K562 (cell line): ENCODE measurements around the gene CAGE1. TPM values are rescaled to one million over a fixed set of nuclear protein-coding genes. Genes with fewer than 3 reads are reported as not detected.
A peak's percentile ranks its signal among the peaks of the same experiment; 100 is the strongest.

Experiments
- ATAC-seq: fragments of 200-7000 bp; cut with Tn5 transposase; 3 replicates; pipeline ENCODE4 v1.9.1; 2020; ENCODE audit warnings: moderate library complexity
- BruUV-seq: library from RNA; stranded (reverse); fragments of 400-500 nt; replicated peaks from 2 replicates; lab custom pipeline; 2021; lab: Mats Ljungman, UMichigan
- CTCF ChIA-PET: fragments of 300-600 bp; formaldehyde crosslinking; extraction: SDS; loops from one replicate; lab custom pipeline; 2021; ENCODE audit warnings: low intra/inter-chr PET ratio; lab: Yijun Ruan, JAX
- POLR2A ChIA-PET: fragments of 300-600, 350-650 bp; sonication (Branson Sonifier 250); formaldehyde crosslinking; extraction: SDS; loops from one replicate; lab custom pipeline; 2021; ENCODE audit warnings: antibody characterized with exemption, inconsistent platforms; lab: Yijun Ruan, JAX
- DNase-seq, 4 experiments: peaks; one replicate each; pipeline versions ENCODE4 v3.0.0 to v3.0.0-alpha.2; 2011 to 2018; ENCODE audit warnings: low spot score in 3 of 4, mixed read lengths in 3 of 4; ENCODE audit errors: extremely low read depth in 1 of 4
- FAIRE-seq: peaks from 2 replicates; lab custom pipeline; 2011; peaks lifted over from hg19 to GRCh38; lab: Jason Lieb, UNC
- H2AFZ ChIP-seq: 2 replicates; pipeline ENCODE4 v1.6.0; 2011; ENCODE audit warnings: low read depth, low read length, control low read depth, inconsistent platforms
- H3K27ac ChIP-seq: fragments of 200-600 bp; 3 replicates; pipeline ENCODE4 v1.8.0; 2011; ENCODE audit warnings: low read depth, mild to moderate bottlenecking, control low read depth, inconsistent platforms, low read length, moderate library complexity, mixed read lengths; ENCODE audit errors: extremely low read depth
- H3K27me3 ChIP-seq, 2 experiments: fragments of 300-600 bp in 1 of 2; 2 replicates in 1 of 2; 3 replicates in 1 of 2; pipeline versions ENCODE4 v1.6.0 to v1.8.0; 2011; ENCODE audit warnings: inconsistent platforms in 2 of 2, low read length in 2 of 2, mild to moderate bottlenecking in 1 of 2, mixed read lengths in 1 of 2, moderate library complexity in 1 of 2; ENCODE audit not compliant: control insufficient read depth in 2 of 2, insufficient read depth in 2 of 2
- H3K36me3 ChIP-seq: fragments of 300-600 bp; 3 replicates; pipeline ENCODE4 v1.8.0; 2011; ENCODE audit warnings: mild to moderate bottlenecking, low read length, inconsistent platforms; ENCODE audit not compliant: control insufficient read depth, insufficient read depth
- H3K4me1 ChIP-seq, 2 experiments: fragments of 200-600 bp in 1 of 2; replicated peaks in 1 of 2; 2 replicates in 1 of 2; 3 replicates in 1 of 2; pipeline versions ENCODE4 v1.5.1 to v1.8.0; 2011; ENCODE audit warnings: inconsistent platforms in 2 of 2, low read length in 2 of 2, mild to moderate bottlenecking in 1 of 2, mixed read lengths in 1 of 2, moderate library complexity in 1 of 2; ENCODE audit not compliant: control insufficient read depth in 2 of 2, insufficient read depth in 2 of 2
- H3K4me2 ChIP-seq: 2 replicates; pipeline ENCODE4 v1.6.1; 2011; ENCODE audit warnings: low read length, control low read depth, inconsistent platforms, mixed read lengths; ENCODE audit not compliant: insufficient read depth
- H3K4me3 ChIP-seq: fragments of 200-600 bp; sonication (generic), shearing (Covaris generic); 2 replicates; pipeline ENCODE4 v1.5.1; 2016; ENCODE audit warnings: control low read depth, inconsistent platforms
- H3K79me2 ChIP-seq: fragments of 200-600 bp; 3 replicates; pipeline ENCODE4 v1.8.0; 2011; ENCODE audit warnings: low read length, inconsistent platforms; ENCODE audit not compliant: control insufficient read depth, insufficient read depth
- H3K9ac ChIP-seq, 2 experiments: 2 replicates each; pipeline versions ENCODE4 v1.6.0 to v1.6.1; 2011; ENCODE audit warnings: low read depth in 2 of 2, low read length in 2 of 2, control low read depth in 1 of 2, inconsistent platforms in 1 of 2, mild to moderate bottlenecking in 1 of 2, mixed read lengths in 1 of 2; ENCODE audit not compliant: insufficient read depth in 1 of 2
- H3K9me1 ChIP-seq: one replicate; pipeline ENCODE4 v1.6.0; 2011; ENCODE audit warnings: inconsistent platforms, mild to moderate bottlenecking, low read length, moderate library complexity; ENCODE audit not compliant: control insufficient read depth, insufficient read depth
- H3K9me3 ChIP-seq: replicated peaks from 2 replicates; pipeline ENCODE4 v1.5.1; 2011; ENCODE audit warnings: low read depth, low read length, inconsistent platforms; ENCODE audit not compliant: control insufficient read depth, insufficient read depth
- H4K20me1 ChIP-seq: replicated peaks from 2 replicates; pipeline ENCODE4 v1.6.1; 2011; ENCODE audit warnings: low read length, inconsistent platforms, mixed read lengths; ENCODE audit not compliant: control insufficient read depth, insufficient read depth
- C11orf30 ChIP-seq: fragments of 450-650 bp; IDR thresholded peaks from 2 replicates; pipeline ENCODE4 v1.6.1; 2016; ENCODE audit warnings: low read depth, mild to moderate bottlenecking
- CHCHD3 ChIP-seq: fragments of 250-450 bp; sonication (Bioruptor Pico); IDR thresholded peaks from 2 replicates; pipeline ENCODE4 v2.1.2; 2022; ENCODE audit warnings: mild to moderate bottlenecking
- GTF2F1 ChIP-seq: IDR thresholded peaks from 2 replicates; pipeline ENCODE4 v1.6.1; 2011; ENCODE audit warnings: low read depth, low read length, improper control_type of control experiment
- HIVEP1 ChIP-seq: fragments of 250-450 bp; sonication (Bioruptor Pico); IDR thresholded peaks from 2 replicates; pipeline ENCODE4 v1.4.0; 2020; ENCODE audit warnings: mild to moderate bottlenecking
- HNRNPUL1 ChIP-seq: fragments of 200-400 bp; formaldehyde crosslinking; IDR thresholded peaks from 2 replicates; pipeline ENCODE4 v1.6.1; 2017; ENCODE audit warnings: low read length
- MAFF ChIP-seq: IDR thresholded peaks from 2 replicates; pipeline ENCODE4 v1.6.1; 2012; ENCODE audit warnings: low read length, improper control_type of control experiment
- MAFG ChIP-seq: fragments of 450-650 bp; conservative IDR thresholded peaks from 2 replicates; pipeline ENCODE4 v1.6.1; 2016; ENCODE audit warnings: missing genetic modification characterization, missing compliant biosample characterization
- MAFK ChIP-seq: IDR thresholded peaks from 2 replicates; pipeline ENCODE4 v1.6.1; 2011; ENCODE audit warnings: low read length, improper control_type of control experiment
- RBFOX2 ChIP-seq: fragments of 200-400 bp; formaldehyde crosslinking; IDR thresholded peaks from 2 replicates; pipeline ENCODE4 v1.6.1; 2017; ENCODE audit warnings: low read depth, mild to moderate bottlenecking, low read length, moderate library complexity
- TSC22D4 ChIP-seq: fragments of 450-650 bp; IDR thresholded peaks from 2 replicates; pipeline ENCODE4 v1.6.1; 2016; ENCODE audit warnings: missing genetic modification characterization, missing biosample characterization, control low read depth
- XRCC3 ChIP-seq: fragments of 450-650 bp; IDR thresholded peaks from 2 replicates; pipeline ENCODE4 v1.6.1; 2017; ENCODE audit warnings: mild to moderate bottlenecking, moderate library complexity
- YBX1 ChIP-seq: fragments of 450-650 bp; IDR thresholded peaks from 2 replicates; pipeline ENCODE4 v1.7.1; 2016; ENCODE audit warnings: mild to moderate bottlenecking
- ZNF239 ChIP-seq: fragments of 250-450 bp; sonication (Bioruptor Pico); IDR thresholded peaks from 2 replicates; pipeline ENCODE4 v1.4.0; 2020; ENCODE audit warnings: mild to moderate bottlenecking
- ZNF316 ChIP-seq: fragments of 450-650 bp; IDR thresholded peaks from 2 replicates; pipeline ENCODE4 v1.6.1; 2016
- ZNF507 ChIP-seq: conservative IDR thresholded peaks from 2 replicates; pipeline ENCODE4 v1.6.1; 2017; ENCODE audit warnings: missing genetic modification characterization, missing compliant biosample characterization
- ZNF561 ChIP-seq: fragments of 450-650 bp; formaldehyde crosslinking; conservative IDR thresholded peaks from 2 replicates; pipeline ENCODE4 v1.4.0; 2020; ENCODE audit warnings: mild to moderate bottlenecking, moderate library complexity
- WGBS: fragments of 100-300 bp; shearing (Covaris generic); methylation state at CpG from one replicate; pipeline ENCODE4 v1.1.6; 2016; ENCODE audit warnings: low coverage, mixed read lengths; ENCODE audit not compliant: insufficient coverage; ENCODE audit errors: missing lambda C conversion rate; 5-methylcytosine and 5-hydroxymethylcytosine counted together
- in situ Hi-C: fragments of 300-500 bp; cut with MboI; formaldehyde crosslinking; loops from 4 replicates; pipeline ENCODE4 v1.15.0; 2018; ENCODE audit warnings: inconsistent platforms, mixed read lengths
- intact Hi-C: fragments of 100-400 bp; cut with micrococcal nuclease; formaldehyde crosslinking; loops from 2 replicates; pipeline ENCODE4 v1.14.2; 2022
- polyA plus RNA-seq, 8 experiments: library from polyadenylated mRNA; depleted of rRNA in 4 of 8; stranded (reverse) in 5 of 8; unstranded in 3 of 8; fragments of >200 nt; fragmentation: Nextera tagmentation in 2 of 8; fragmentation: Illumina TruSeq in 1 of 8; extraction: Ambion mirVana in 2 of 8; extraction: Trizol in 1 of 8; gene quantifications; 2 replicates each; pipeline versions ENCODE4 v1.2.1 to v1.2.3, GENCODE V29; 2011 to 2014; ENCODE audit warnings: inconsistent platforms in 1 of 8, missing spikeins in 1 of 8
- total RNA-seq, 7 experiments: library from RNA; depleted of rRNA in 6 of 7; stranded (reverse); fragments of >200 nt in 6 of 7; fragmentation: Illumina TruSeq in 2 of 7; extraction: Trizol in 2 of 7; gene quantifications; 2 replicates each; pipeline versions ENCODE4 v1.2.1 to v1.2.3, GENCODE V29; 2011 to 2021; ENCODE audit warnings: low replicate concordance in 1 of 7
- TF ChIP-seq, protein P1 (sequence below), 2 experiments: fragments of 450-650 bp in 1 of 2; sonication (generic) in 1 of 2; formaldehyde crosslinking; conservative IDR thresholded peaks; 2 replicates each; pipeline versions ENCODE4 v1.4.0 to v1.8.1; 2020 to 2022; ENCODE audit warnings: mild to moderate bottlenecking in 1 of 2, missing genetic modification reagents in 1 of 2
- TF ChIP-seq, protein P2 (sequence below): fragments of 450-650 bp; IDR thresholded peaks from one replicate; pipeline ENCODE4 v1.6.1; 2018; ENCODE audit warnings: mild to moderate bottlenecking, moderate library complexity; ENCODE audit not compliant: partially characterized antibody

The CAGE1 gene
- total and polyA plus RNA-seq, 9 of the 15 experiments (the other 6 are each of a cell fraction or from before 2014, with no cell fraction given), result 0.13 to 0.33 (median 0.18) TPM; not detected in 4

DNA sequence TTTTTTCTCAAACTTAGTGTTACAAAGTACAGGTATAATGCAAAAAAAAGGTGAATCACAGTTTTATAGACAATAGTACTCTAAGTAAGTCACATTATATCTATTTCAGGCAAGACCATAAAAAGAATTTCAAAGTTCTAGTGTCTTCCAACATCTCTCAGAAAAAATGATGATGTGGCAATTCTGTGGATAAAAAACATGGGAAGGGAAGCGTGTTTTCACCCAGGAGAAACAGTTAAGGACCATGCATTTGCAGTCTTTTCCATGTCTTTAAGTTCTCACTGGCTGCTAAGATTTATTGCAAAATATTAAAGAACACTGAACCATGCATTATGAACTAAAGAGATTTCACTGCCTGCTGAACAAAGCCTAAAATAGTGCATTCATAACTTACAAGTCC, 78.4 kb downstream of the CAGE1 start:
- peaks cover 3% of the 10 kb centered on the region; the same call in 1 of the 2 replicates for H3K9me3 ChIP-seq
- peak overlapping the region; percentile 14 to 95; a peak in 3 of 4 replicates for H3K9ac ChIP-seq
- TF ChIP-seq CHCHD3 (no peak), RBFOX2 (peak; percentile 9; the same call in 1 of the 2 replicates), ZNF561 (no peak), TSC22D4 (no peak), ZNF316 (peak; percentile 99), MAFG (tag) (peak; percentile 95), MAFK (peak; percentile 98), HNRNPUL1 (no peak), ZNF239 (CRISPR knock-in tag) (no peak), ZNF507 (tag) (0 out of 2 replicates have a peak, but pooled peaks have one; percentile 12), HIVEP1 (CRISPR knock-in tag) (no peak), YBX1 (no peak), GTF2F1 (no peak), C11orf30 (peak; percentile 97), XRCC3 (no peak), MAFF (peak; percentile 98)
- TF ChIP-seq, protein P1, sequence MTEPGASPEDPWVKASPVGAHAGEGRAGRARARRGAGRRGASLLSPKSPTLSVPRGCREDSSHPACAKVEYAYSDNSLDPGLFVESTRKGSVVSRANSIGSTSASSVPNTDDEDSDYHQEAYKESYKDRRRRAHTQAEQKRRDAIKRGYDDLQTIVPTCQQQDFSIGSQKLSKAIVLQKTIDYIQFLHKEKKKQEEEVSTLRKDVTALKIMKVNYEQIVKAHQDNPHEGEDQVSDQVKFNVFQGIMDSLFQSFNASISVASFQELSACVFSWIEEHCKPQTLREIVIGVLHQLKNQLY (CRISPR knock-in tag; conservative IDR thresholded peaks at IDR 0.05), result no peak
- TF ChIP-seq, protein P2, sequence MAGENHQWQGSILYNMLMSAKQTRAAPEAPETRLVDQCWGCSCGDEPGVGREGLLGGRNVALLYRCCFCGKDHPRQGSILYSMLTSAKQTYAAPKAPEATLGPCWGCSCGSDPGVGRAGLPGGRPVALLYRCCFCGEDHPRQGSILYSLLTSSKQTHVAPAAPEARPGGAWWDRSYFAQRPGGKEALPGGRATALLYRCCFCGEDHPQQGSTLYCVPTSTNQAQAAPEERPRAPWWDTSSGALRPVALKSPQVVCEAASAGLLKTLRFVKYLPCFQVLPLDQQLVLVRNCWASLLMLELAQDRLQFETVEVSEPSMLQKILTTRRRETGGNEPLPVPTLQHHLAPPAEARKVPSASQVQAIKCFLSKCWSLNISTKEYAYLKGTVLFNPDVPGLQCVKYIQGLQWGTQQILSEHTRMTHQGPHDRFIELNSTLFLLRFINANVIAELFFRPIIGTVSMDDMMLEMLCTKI, result no peak
- ChIA-PET POLR2A (interaction anchor here (0.5 to 2.5 kb wide), 3 partner anchors 11 to 19 kb away, joined by 4 to 14 read pairs (median 7); no protein-coding TSS in a partner anchor), CTCF (no interaction called here)
- H3K4me3 ChIP-seq, result peak overlapping the region; percentile 93
- no peak overlapping the region; the same call in 2 of the 3 replicates for H3K27ac ChIP-seq
- H3K9me1 ChIP-seq, result no peaks in the 10 kb centered on the region
- BruUV-seq, result no TSS peak
- no peak for ATAC-seq
- H3K36me3 ChIP-seq, result peaks cover 48% of the 10 kb centered on the region
- no peaks in the 10 kb centered on the region; the same call in 1 of the 2 replicates for H4K20me1 ChIP-seq
- peaks cover 65% of the 10 kb centered on the region for H3K79me2 ChIP-seq
- WGBS, result 33% methylated on average over 1 of the region's 1 CpG
- intact Hi-C loops (no loop called here), in situ Hi-C loops (no loop called here)
- no peak overlapping the region for H2AFZ ChIP-seq
- peak overlapping the region; percentile 63 for H3K4me2 ChIP-seq
- no peak for FAIRE-seq
- peaks cover 19 to 23% of the 10 kb centered on the region in 2 experiments; a peak in 4 of 5 replicates for H3K4me1 ChIP-seq
- no peaks in the 10 kb centered on the region for H3K27me3 ChIP-seq
- DNase-seq, result no peak
